Measurements from ENCODE around the gene NR6A1.

Gene NR6A1

GRCh38 chr9:124707666-124708065 lies 63.4 kb downstream of the NR6A1 start:
- TF ChIP-seq CTCF (IDR thresholded peaks at IDR 0.05), result no peak
- H3K4me3 ChIP-seq, result no peak overlapping the region
- no peak overlapping the region for H3K27ac ChIP-seq
- H3K9me3 ChIP-seq, result no peaks in the 10 kb centered on the region
- H3K27me3 ChIP-seq, result no peaks in the 10 kb centered on the region
- H3K36me3 ChIP-seq, result no peaks in the 10 kb centered on the region
- peaks cover 0 to 6% (median 0%) of the 10 kb centered on the region in 4 donors for H3K4me1 ChIP-seq
- DNase-seq, result no peak
- intact Hi-C loops (cut with DNase I; ENCODE audit: low total_unique reads), result no loop called here

- Histone ChIP-seq H3K27ac (no peak overlapping the region), H3K4me3 (no peak overlapping the region), H3K9me3 (no peaks in the 10 kb centered on the region), H3K36me3 (no peaks in the 10 kb centered on the region), H3K4me1 (peaks cover 0 to 2% (median 0%) of the 10 kb centered on the region in 4 donors), H3K27me3 (no peaks in the 10 kb centered on the region)
- intact Hi-C loops (cut with DNase I; ENCODE audit: low total_unique reads), result no loop called here
- DNase-seq, result no peak
- TF ChIP-seq CTCF (IDR thresholded peaks at IDR 0.05), result no peak
Observed at GRCh38 chr9:124706685-124707084, 64.4 kb downstream of the NR6A1 start.

DNA sequence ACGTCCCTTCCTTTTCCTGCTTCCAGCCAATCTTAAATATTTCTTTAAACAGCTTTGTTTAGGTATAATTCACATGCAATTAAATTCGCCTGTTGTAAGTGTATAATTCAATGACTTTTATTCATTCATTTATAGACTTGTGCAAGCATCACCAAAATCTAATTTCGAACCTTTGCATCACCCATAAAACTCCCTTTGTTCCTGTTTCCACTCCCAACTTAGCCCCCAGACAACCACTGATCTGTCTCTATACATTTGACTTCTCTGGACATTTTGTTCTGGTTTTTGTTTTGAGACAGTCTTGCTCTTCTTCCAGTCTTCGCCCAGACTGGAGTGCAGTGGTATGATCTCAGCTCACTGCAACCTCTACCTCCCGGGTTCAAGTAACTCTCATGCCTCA lies 71.5 kb downstream of the NR6A1 start:
- Histone ChIP-seq H3K9me3 (no peaks in the 10 kb centered on the region), H3K4me3 (no peak overlapping the region), H3K27ac (no peak overlapping the region), H3K36me3 (no peaks in the 10 kb centered on the region), H3K27me3 (no peaks in the 10 kb centered on the region), H3K4me1 (no peaks in the 10 kb centered on the region)
- no peak for TF ChIP-seq CTCF (IDR thresholded peaks at IDR 0.05)
- DNase-seq, result no peak
- intact Hi-C loops (cut with DNase I; ENCODE audit: low total_unique reads), result no loop called here

DNA sequence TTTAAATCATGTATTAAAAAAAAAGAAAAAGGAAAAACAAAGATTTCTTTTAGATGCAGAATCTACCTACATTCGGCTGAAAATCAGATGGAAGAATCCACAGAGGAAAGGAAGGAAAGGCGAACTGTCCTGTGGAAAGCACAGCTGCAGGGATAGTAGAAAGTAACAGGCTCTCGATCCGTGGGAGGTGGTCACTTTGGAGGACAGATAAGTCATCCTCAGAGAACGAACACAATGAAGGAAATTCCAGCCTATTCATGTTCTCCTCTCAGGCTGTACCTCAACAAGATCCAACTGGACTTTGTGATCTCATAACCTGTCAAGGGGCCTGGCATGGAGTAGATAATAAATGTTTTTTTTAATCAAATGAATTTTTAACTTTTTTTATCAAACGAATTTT lies 72.8 kb downstream of the NR6A1 start:
- no peaks in the 10 kb centered on the region for H3K9me3 ChIP-seq
- H3K36me3 ChIP-seq, result no peaks in the 10 kb centered on the region
- no peak for TF ChIP-seq CTCF (IDR thresholded peaks at IDR 0.05)
- no peaks in the 10 kb centered on the region for H3K27me3 ChIP-seq
- no peak overlapping the region for H3K4me3 ChIP-seq
- H3K4me1 ChIP-seq, result no peaks in the 10 kb centered on the region
- intact Hi-C loops (cut with DNase I; ENCODE audit: low total_unique reads), result no loop called here
- no peak for DNase-seq
- H3K27ac ChIP-seq, result no peak overlapping the region

- intact Hi-C loops (cut with DNase I; ENCODE audit: low total_unique reads), result no loop called here
- no peaks in the 10 kb centered on the region for H3K4me1 ChIP-seq
- no peak for DNase-seq
- H3K4me3 ChIP-seq, result no peak overlapping the region
- no peak overlapping the region for H3K27ac ChIP-seq
- H3K9me3 ChIP-seq, result no peaks in the 10 kb centered on the region
- no peak for TF ChIP-seq CTCF (IDR thresholded peaks at IDR 0.05)
- H3K36me3 ChIP-seq, result no peaks in the 10 kb centered on the region
- no peaks in the 10 kb centered on the region for H3K27me3 ChIP-seq
Observed at GRCh38 chr9:124697326-124698200, 73.5 kb downstream of the NR6A1 start.

All from tibial artery (tissue), 4 donors.